ENCODE measurements around the gene ADPRHL1. TPM values are rescaled to one million over a fixed set of nuclear protein-coding genes. Genes with fewer than 3 reads are reported as not detected.

ADPRHL1 gene
- polyA plus RNA-seq, 3 donors = 0.15 to 0.52 (median 0.27) TPM

- Mint-ChIP-seq H3K9me3 (peaks cover 13 to 31% (median 27%) of the 10 kb centered on the region in 7 donors), H3K36me3 (no peaks in the 10 kb centered on the region), H3K4me1 (peaks cover 28% of the 10 kb centered on the region), H3K27me3 (ENCODE audit: low read depth in 3 of 3) (peaks cover 5 to 19% (median 16%) of the 10 kb centered on the region in 3 donors), H3K27ac (no peak overlapping the region), H3K4me3 (peak overlapping the region in 1 of 2 donors; percentile 59)
- Histone ChIP-seq H3K27me3 (ENCODE audit: control insufficient read depth in 2 of 2, insufficient read depth in 2 of 2, low read length in 2 of 2) (no peaks in the 10 kb centered on the region), H4K20me1 (ENCODE audit: insufficient read depth, low read length) (no peaks in the 10 kb centered on the region), H3K9me3 (replicated peaks in 1 of 2; ENCODE audit: control insufficient read depth in 1 of 2, insufficient read depth in 1 of 2, low read length in 2 of 2) (peaks cover 10 to 34% of the 10 kb centered on the region in 2 donors), H3K4me1 (ENCODE audit: control insufficient read depth in 1 of 2, insufficient read depth in 2 of 2, low read length in 2 of 2) (peaks cover 23 to 29% of the 10 kb centered on the region in 2 donors), H3K4me3 (replicated peaks in 1 of 3; ENCODE audit: low read depth in 2 of 3, low read length in 3 of 3) (no peak overlapping the region), H3K79me2 (ENCODE audit: insufficient read depth, low read length) (no peaks in the 10 kb centered on the region), H3K9ac (ENCODE audit: insufficient read depth, low read length, poor library complexity, severe bottlenecking) (no peak overlapping the region), H3K36me3 (replicated peaks in 1 of 2; ENCODE audit: control insufficient read depth in 1 of 2, insufficient read depth in 2 of 2, low read length in 2 of 2) (no peaks in the 10 kb centered on the region), H3K27ac (ENCODE audit: low read depth in 1 of 2, low read length in 2 of 2) (no peak overlapping the region), H3K4me2 (replicated peaks; ENCODE audit: extremely low read depth, low read length, poor library complexity, severe bottlenecking) (no peak overlapping the region), H2AFZ (ENCODE audit: insufficient read depth, low read depth, low read length, poor library complexity, severe bottlenecking) (no peak overlapping the region)
- WGBS (ENCODE audit: insufficient coverage) = 82% methylated on average over 40 of the region's 41 CpGs
- intact Hi-C loops (cut with micrococcal nuclease) = no loop called here
- no peak for DNase-seq
- TF ChIP-seq, protein P1, sequence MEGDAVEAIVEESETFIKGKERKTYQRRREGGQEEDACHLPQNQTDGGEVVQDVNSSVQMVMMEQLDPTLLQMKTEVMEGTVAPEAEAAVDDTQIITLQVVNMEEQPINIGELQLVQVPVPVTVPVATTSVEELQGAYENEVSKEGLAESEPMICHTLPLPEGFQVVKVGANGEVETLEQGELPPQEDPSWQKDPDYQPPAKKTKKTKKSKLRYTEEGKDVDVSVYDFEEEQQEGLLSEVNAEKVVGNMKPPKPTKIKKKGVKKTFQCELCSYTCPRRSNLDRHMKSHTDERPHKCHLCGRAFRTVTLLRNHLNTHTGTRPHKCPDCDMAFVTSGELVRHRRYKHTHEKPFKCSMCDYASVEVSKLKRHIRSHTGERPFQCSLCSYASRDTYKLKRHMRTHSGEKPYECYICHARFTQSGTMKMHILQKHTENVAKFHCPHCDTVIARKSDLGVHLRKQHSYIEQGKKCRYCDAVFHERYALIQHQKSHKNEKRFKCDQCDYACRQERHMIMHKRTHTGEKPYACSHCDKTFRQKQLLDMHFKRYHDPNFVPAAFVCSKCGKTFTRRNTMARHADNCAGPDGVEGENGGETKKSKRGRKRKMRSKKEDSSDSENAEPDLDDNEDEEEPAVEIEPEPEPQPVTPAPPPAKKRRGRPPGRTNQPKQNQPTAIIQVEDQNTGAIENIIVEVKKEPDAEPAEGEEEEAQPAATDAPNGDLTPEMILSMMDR (IDR thresholded peaks at IDR 0.05) = no peak
These were observed 45.5 kb downstream of the ADPRHL1 start for GRCh38 chr13:113407531-113408393.

- no peak overlapping the region for H3K9ac ChIP-seq (ENCODE audit: insufficient read depth, low read length, poor library complexity, severe bottlenecking)
- intact Hi-C loops (cut with micrococcal nuclease) = no loop called here
- no peak overlapping the region for H3K4me2 ChIP-seq (replicated peaks; ENCODE audit: extremely low read depth, low read length, poor library complexity, severe bottlenecking)
These were observed 46.2 kb downstream of the ADPRHL1 start for GRCh38 chr13:113407103-113407530.

More at GRCh38 chr13:113407103-113407530, 46.2 kb downstream of the ADPRHL1 start:
- Mint-ChIP-seq H3K36me3 (no peaks in the 10 kb centered on the region), H3K27ac (no peak overlapping the region), H3K27me3 (ENCODE audit: low read depth in 3 of 3) (peaks cover 5 to 19% (median 16%) of the 10 kb centered on the region in 3 donors), H3K4me3 (peak overlapping the region in 1 of 2 donors; percentile 59), H3K9me3 (peaks cover 13 to 29% (median 22%) of the 10 kb centered on the region in 7 donors), H3K4me1 (peaks cover 28% of the 10 kb centered on the region)
- TF ChIP-seq, protein P1 (IDR thresholded peaks at IDR 0.05) = no peak
- WGBS (ENCODE audit: insufficient coverage) = 72% methylated on average over 21 of the region's 21 CpGs
- Histone ChIP-seq H3K4me3 (replicated peaks in 1 of 3; ENCODE audit: low read depth in 2 of 3, low read length in 3 of 3) (no peak overlapping the region), H3K27ac (ENCODE audit: low read depth in 1 of 2, low read length in 2 of 2) (no peak overlapping the region), H3K9me3 (replicated peaks in 1 of 2; ENCODE audit: control insufficient read depth in 1 of 2, insufficient read depth in 1 of 2, low read length in 2 of 2) (peaks cover 4 to 28% of the 10 kb centered on the region in 2 donors), H3K79me2 (ENCODE audit: insufficient read depth, low read length) (no peaks in the 10 kb centered on the region), H2AFZ (ENCODE audit: insufficient read depth, low read depth, low read length, poor library complexity, severe bottlenecking) (no peak overlapping the region), H3K4me1 (ENCODE audit: control insufficient read depth in 1 of 2, insufficient read depth in 2 of 2, low read length in 2 of 2) (peaks cover 23 to 29% of the 10 kb centered on the region in 2 donors), H3K27me3 (ENCODE audit: control insufficient read depth in 2 of 2, insufficient read depth in 2 of 2, low read length in 2 of 2) (no peaks in the 10 kb centered on the region), H3K36me3 (replicated peaks in 1 of 2; ENCODE audit: control insufficient read depth in 1 of 2, insufficient read depth in 2 of 2, low read length in 2 of 2) (no peaks in the 10 kb centered on the region), H4K20me1 (ENCODE audit: insufficient read depth, low read length) (no peaks in the 10 kb centered on the region)
- no peak for DNase-seq

Measured in CD14-positive monocyte (primary cell).